Sigmoid colon (tissue), 7 donors: ENCODE data around the gene CCDC17. TPM values are rescaled to one million over a fixed set of nuclear protein-coding genes. Genes with fewer than 3 reads are reported as not detected.
A peak's percentile ranks its signal among the peaks of the same experiment; 100 is the strongest.

Source experiments
- DNase-seq: peaks from one replicate; pipeline ENCODE4 v3.0.0-alpha.2; 2019
- H3K27ac ChIP-seq, 4 donors: fragments of 200-600 bp; sonication (generic); one replicate each; pipeline ENCODE4 v1.5.1; 2016 to 2019; ENCODE audit warnings: mild to moderate bottlenecking in 1 of 4
- H3K27me3 ChIP-seq, 3 donors: fragments of 200-600 bp; sonication (generic); one replicate each; pipeline ENCODE4 v1.5.1; 2019; ENCODE audit warnings: mild to moderate bottlenecking in 1 of 3
- H3K36me3 ChIP-seq, 4 donors: fragments of 200-600 bp; sonication (generic); one replicate each; pipeline ENCODE4 v1.5.1; 2016 to 2019
- H3K4me1 ChIP-seq, 4 donors: fragments of 200-600 bp; sonication (generic); one replicate each; pipeline ENCODE4 v1.5.1; 2017 to 2019
- H3K4me3 ChIP-seq, 4 donors: fragments of 200-600 bp; sonication (generic); one replicate each; pipeline ENCODE4 v1.5.1; 2017 to 2019; ENCODE audit warnings: mild to moderate bottlenecking in 2 of 4, moderate library complexity in 1 of 4
- H3K9me3 ChIP-seq, 4 donors: fragments of 200-600 bp in 3 of 4; sonication (generic) in 3 of 4; one replicate each; pipeline versions ENCODE4 v1.5.1 to v1.6.1; 2013 to 2019
- EP300 ChIP-seq, 4 donors: sonication (generic); formaldehyde crosslinking; IDR thresholded peaks; one replicate each; pipeline ENCODE4 v1.6.1; 2017; ENCODE audit warnings: antibody characterized with exemption in 4 of 4
- POLR2A ChIP-seq, 2 donors: fragments of 450-650 bp; IDR thresholded peaks; one replicate each; pipeline ENCODE4 v1.6.1; 2016; ENCODE audit warnings: antibody characterized with exemption in 2 of 2, mild to moderate bottlenecking in 2 of 2, moderate library complexity in 2 of 2
- POLR2AphosphoS5 ChIP-seq, 4 donors: sonication (generic); formaldehyde crosslinking; IDR thresholded peaks; one replicate each; pipeline ENCODE4 v1.6.1; 2017; ENCODE audit warnings: antibody characterized with exemption in 4 of 4
- WGBS, 2 donors: extraction: QIAGEN DNeasy Blood & Tissue Kit; methylation state at CpG; one replicate each; pipeline ENCODE4 v1.1.7; 2013; 5-methylcytosine and 5-hydroxymethylcytosine counted together
- intact Hi-C: fragments of 100-400 bp; cut with DNase I; formaldehyde crosslinking; loops from one replicate; pipeline ENCODE4 v1.15.1; 2023
- polyA plus RNA-seq, 3 donors: library from polyadenylated mRNA; stranded (reverse); fragments of 200-250 nt; gene quantifications; one replicate each; pipeline ENCODE4 v1.2.3, GENCODE V29; 2013
- total RNA-seq, 4 donors: library from RNA; depleted of rRNA; stranded (reverse); fragments of >200 nt; gene quantifications; one replicate each; pipeline ENCODE4 v1.1.0, GENCODE V29; 2016
- TF ChIP-seq, protein P1 (sequence below), 4 experiments: fragments of 450-650 bp in 3 of 4; fragments of 200-600 bp in 1 of 4; IDR thresholded peaks; one replicate each; pipeline ENCODE4 v1.5.1; 2016 to 2019; ENCODE audit warnings: antibody characterized with exemption in 4 of 4, mild to moderate bottlenecking in 3 of 4, moderate library complexity in 2 of 4
- donor health status: healthy with polysubstance abuse.
- donor health status: Bipolar disorder and iron deficiency.
- donor health status: healthy.

Gene CCDC17
- 1 to 10 TPM in 3 of 4 donors, under 1 TPM in 1; 0.82 to 2.6 (median 2.0) TPM for total RNA-seq
- 1 to 10 TPM in 2 of 3 donors, under 1 TPM in 1; 0.92 to 2.3 (median 1.2) TPM for polyA plus RNA-seq

GRCh38 chr1:45623972-45624371 lies at the start of gene CCDC17:
TSS of gene CCDC17 (minus strand) at chr1:45624054. CDS start at chr1:45623909, 145 bp downstream.
- intact Hi-C loops, result no loop called here
- H3K4me1 ChIP-seq, result peaks cover 0 to 20% (median 13%) of the 10 kb centered on the region in 4 donors
- 28 to 34% methylated on average over 4 of the region's 4 CpGs for WGBS, 2 donors
- peak within 1 kb of the TSS; percentile 31 to 52 (median 42) for H3K27ac ChIP-seq
- no peaks in the 10 kb centered on the region for H3K27me3 ChIP-seq
- TF ChIP-seq EP300 (IDR thresholded peaks at IDR 0.05) (no peak), POLR2AphosphoS5 (IDR thresholded peaks at IDR 0.05) (no peak), POLR2A (IDR thresholded peaks at IDR 0.05) (no peak)
- TF ChIP-seq, protein P1, sequence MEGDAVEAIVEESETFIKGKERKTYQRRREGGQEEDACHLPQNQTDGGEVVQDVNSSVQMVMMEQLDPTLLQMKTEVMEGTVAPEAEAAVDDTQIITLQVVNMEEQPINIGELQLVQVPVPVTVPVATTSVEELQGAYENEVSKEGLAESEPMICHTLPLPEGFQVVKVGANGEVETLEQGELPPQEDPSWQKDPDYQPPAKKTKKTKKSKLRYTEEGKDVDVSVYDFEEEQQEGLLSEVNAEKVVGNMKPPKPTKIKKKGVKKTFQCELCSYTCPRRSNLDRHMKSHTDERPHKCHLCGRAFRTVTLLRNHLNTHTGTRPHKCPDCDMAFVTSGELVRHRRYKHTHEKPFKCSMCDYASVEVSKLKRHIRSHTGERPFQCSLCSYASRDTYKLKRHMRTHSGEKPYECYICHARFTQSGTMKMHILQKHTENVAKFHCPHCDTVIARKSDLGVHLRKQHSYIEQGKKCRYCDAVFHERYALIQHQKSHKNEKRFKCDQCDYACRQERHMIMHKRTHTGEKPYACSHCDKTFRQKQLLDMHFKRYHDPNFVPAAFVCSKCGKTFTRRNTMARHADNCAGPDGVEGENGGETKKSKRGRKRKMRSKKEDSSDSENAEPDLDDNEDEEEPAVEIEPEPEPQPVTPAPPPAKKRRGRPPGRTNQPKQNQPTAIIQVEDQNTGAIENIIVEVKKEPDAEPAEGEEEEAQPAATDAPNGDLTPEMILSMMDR (IDR thresholded peaks at IDR 0.05), result no peak
- H3K4me3 ChIP-seq, result peak within 1 kb of the TSS in 3 of 4 donors; percentile 27 to 43 (median 40)
- DNase-seq, result no peak
- peaks cover 0 to 38% (median 22%) of the 10 kb centered on the region in 4 donors for H3K36me3 ChIP-seq
- no peaks in the 10 kb centered on the region for H3K9me3 ChIP-seq

DNA sequence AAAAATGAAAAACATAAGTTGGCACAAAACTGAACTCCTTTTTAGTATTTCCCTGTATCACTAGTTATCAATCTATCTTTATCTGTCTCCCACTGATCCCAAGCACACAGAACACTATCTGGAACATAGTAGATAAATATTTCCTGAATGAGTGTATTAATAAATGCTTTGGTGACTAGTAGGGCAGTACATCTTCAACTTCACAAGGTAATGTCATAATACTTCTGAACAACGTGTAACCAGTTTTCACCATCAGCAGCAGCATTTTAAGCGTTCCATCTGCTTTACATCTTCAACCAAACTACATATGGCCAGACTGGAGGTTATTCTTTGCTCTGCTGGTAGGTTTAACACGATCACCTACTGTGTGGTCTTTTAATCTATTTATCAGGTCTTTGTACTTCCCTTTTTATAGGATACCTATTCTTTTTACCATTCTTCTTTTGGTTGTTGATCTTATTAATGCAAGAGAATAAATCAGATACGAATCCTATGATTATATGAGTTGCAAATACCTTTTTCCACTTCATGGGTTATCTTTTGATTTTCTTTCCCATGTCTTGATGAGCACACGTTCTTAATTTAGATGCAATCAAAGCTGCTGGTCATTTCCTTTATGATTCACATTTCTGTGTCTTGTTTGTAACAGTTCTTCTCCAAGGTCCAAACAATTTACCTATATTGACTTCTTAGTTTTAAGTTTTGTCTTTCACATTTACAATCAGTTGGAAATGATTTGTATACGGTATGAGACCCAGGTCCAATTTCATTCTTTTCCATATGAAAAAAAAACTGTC lies 46.2 kb upstream of the CCDC17 start:
- 67 to 76% methylated on average over 6 of the region's 6 CpGs for WGBS, 2 donors
- Histone ChIP-seq H3K9me3 (no peaks in the 10 kb centered on the region), H3K4me3 (no peak overlapping the region), H3K27ac (no peak overlapping the region), H3K36me3 (no peaks in the 10 kb centered on the region), H3K4me1 (peaks cover 0 to 72% (median 39%) of the 10 kb centered on the region in 4 donors), H3K27me3 (no peaks in the 10 kb centered on the region)
- no peak for DNase-seq
- no peak for TF ChIP-seq POLR2AphosphoS5 (IDR thresholded peaks at IDR 0.05)
- TF ChIP-seq POLR2A (IDR thresholded peaks at IDR 0.05), result no peak
- no peak for TF ChIP-seq EP300 (IDR thresholded peaks at IDR 0.05)
- TF ChIP-seq, protein P1 (IDR thresholded peaks at IDR 0.05), result no peak
- intact Hi-C loops, result loop anchor here (10.0 kb wide), 1 partner anchor 65 kb away; no protein-coding TSS in a partner anchor

DNA sequence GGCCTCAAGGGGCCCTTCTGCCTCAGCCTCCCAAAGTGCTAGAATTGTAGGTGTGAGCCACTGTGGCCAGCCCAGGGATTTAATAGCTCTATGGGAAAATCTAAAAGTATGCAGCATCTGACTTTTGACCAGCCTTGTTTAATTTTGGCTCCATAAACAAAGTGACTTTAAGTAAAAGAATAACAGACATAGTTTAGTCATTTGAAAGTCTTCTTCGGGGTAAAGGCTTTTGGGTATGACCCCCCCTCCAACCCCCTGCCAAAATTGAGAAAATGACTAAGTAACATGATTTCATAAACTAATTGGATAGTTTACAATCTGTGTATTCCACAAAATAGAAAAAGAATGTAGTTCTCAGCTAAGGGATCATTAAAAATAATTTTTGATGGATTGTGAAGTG lies 45.5 kb upstream of the CCDC17 start:
- H3K4me3 ChIP-seq, result no peak overlapping the region
- no peak overlapping the region for H3K27ac ChIP-seq
- no peaks in the 10 kb centered on the region for H3K9me3 ChIP-seq
- no peak for TF ChIP-seq EP300 (IDR thresholded peaks at IDR 0.05)
- TF ChIP-seq, protein P1 (IDR thresholded peaks at IDR 0.05), result no peak
- TF ChIP-seq POLR2AphosphoS5 (IDR thresholded peaks at IDR 0.05), result no peak
- TF ChIP-seq POLR2A (IDR thresholded peaks at IDR 0.05), result no peak
- H3K4me1 ChIP-seq, result peaks cover 0 to 67% (median 36%) of the 10 kb centered on the region in 4 donors
- DNase-seq, result no peak
- intact Hi-C loops, result loop anchor here (10.0 kb wide), 1 partner anchor 65 kb away; no protein-coding TSS in a partner anchor
- 12 to 48% methylated on average over 1 of the region's 1 CpG for WGBS, 2 donors
- H3K36me3 ChIP-seq, result no peaks in the 10 kb centered on the region
- H3K27me3 ChIP-seq, result no peaks in the 10 kb centered on the region

- intact Hi-C loops, result loop anchor here (10.0 kb wide), 1 partner anchor 64 kb away; no protein-coding TSS in a partner anchor
- H3K27ac ChIP-seq, result no peak overlapping the region
- no peaks in the 10 kb centered on the region for H3K9me3 ChIP-seq
- H3K36me3 ChIP-seq, result no peaks in the 10 kb centered on the region
- 94 to 97% methylated on average over 4 of the region's 4 CpGs for WGBS, 2 donors
- H3K4me3 ChIP-seq, result no peak overlapping the region
- no peak for TF ChIP-seq EP300 (IDR thresholded peaks at IDR 0.05)
- TF ChIP-seq, protein P1 (IDR thresholded peaks at IDR 0.05), result no peak
- no peak for TF ChIP-seq POLR2AphosphoS5 (IDR thresholded peaks at IDR 0.05)
- TF ChIP-seq POLR2A (IDR thresholded peaks at IDR 0.05), result no peak
- H3K27me3 ChIP-seq, result no peaks in the 10 kb centered on the region
- peaks cover 0 to 60% (median 32%) of the 10 kb centered on the region in 4 donors for H3K4me1 ChIP-seq
- DNase-seq, result no peak
Measured at GRCh38 chr1:45668526-45668925, 44.7 kb upstream of the CCDC17 start.
